NCI-H2081 (cell line): Measurements from ENCODE around the gene CYB5R2.
"Not testable (repeated sequence)": the region's sequence is repeated elsewhere in the genome, so short reads cannot be mapped to it uniquely, and the experiment has no call there.

ENCODE experiments used
- DNase-seq, 2 experiments: peaks; one replicate each; lab custom pipeline; 2025; lab: John Stamatoyannopoulos, UW

Gene CYB5R2

GRCh38 chr11:7668911-7669310, 4.4 kb downstream of the CYB5R2 start:
- no peak for DNase-seq

GRCh38 chr11:7668464-7668863, 4.8 kb downstream of the CYB5R2 start:
- no peak for DNase-seq

- no peak for DNase-seq
Measured at GRCh38 chr11:7667460-7667859, 5.8 kb downstream of the CYB5R2 start.

- DNase-seq, result no peak
Measured at GRCh38 chr11:7666292-7666866, 6.9 kb downstream of the CYB5R2 start.

GRCh38 chr11:7665473-7666291, 7.6 kb downstream of the CYB5R2 start:
- peak; percentile 38 to 44 for DNase-seq

GRCh38 chr11:7664867-7665266, 8.4 kb downstream of the CYB5R2 start:
- no peak for DNase-seq

GRCh38 chr11:7663531-7663930, 9.8 kb downstream of the CYB5R2 start:
- not testable (repeated sequence) for DNase-seq

GRCh38 chr11:7657306-7658025, 15.8 kb downstream of the CYB5R2 start:
- peak; percentile 4 to 27 for DNase-seq

GRCh38 chr11:7656704-7657103, 16.6 kb downstream of the CYB5R2 start:
- no peak for DNase-seq

- no peak for DNase-seq
Measured at GRCh38 chr11:7655253-7656217, 17.8 kb downstream of the CYB5R2 start.

GRCh38 chr11:7654195-7654705, 19.1 kb downstream of the CYB5R2 start:
- no peak for DNase-seq

GRCh38 chr11:7651700-7652099, 21.6 kb downstream of the CYB5R2 start:
- DNase-seq, result no peak

GRCh38 chr11:7651140-7651551, 22.2 kb downstream of the CYB5R2 start:
- DNase-seq, result no peak

GRCh38 chr11:7648264-7648663, 25.0 kb downstream of the CYB5R2 start:
- no peak for DNase-seq

GRCh38 chr11:7646866-7647265, 26.4 kb downstream of the CYB5R2 start:
- no peak for DNase-seq

- DNase-seq, result no peak
Measured at GRCh38 chr11:7645206-7645605, 28.1 kb downstream of the CYB5R2 start.

GRCh38 chr11:7643314-7643713, 30.0 kb downstream of the CYB5R2 start:
- DNase-seq, result no peak

- no peak for DNase-seq
Measured at GRCh38 chr11:7642747-7643146, 30.6 kb downstream of the CYB5R2 start.

GRCh38 chr11:7640816-7641215, 32.5 kb downstream of the CYB5R2 start:
- DNase-seq, result no peak

GRCh38 chr11:7639643-7640025, 33.7 kb downstream of the CYB5R2 start:
- DNase-seq, result no peak
